Type B pancreatic cell (in vitro differentiated cells): ENCODE results near the gene NCBP3. TPM values are rescaled to one million over a fixed set of nuclear protein-coding genes. Genes with fewer than 3 reads are reported as not detected.

Experiments
- DNase-seq: peaks from one replicate; pipeline ENCODE4 v3.0.0; 2021; ENCODE audit warnings: mixed read lengths; ENCODE audit not compliant: unreplicated experiment; ENCODE audit errors: extremely low spot score
- H3K27ac Mint-ChIP-seq: 2 replicates; pipeline ENCODE4 v1.8.0; 2021; ENCODE audit warnings: mild to moderate bottlenecking, mixed read lengths
- H3K27me3 Mint-ChIP-seq: 2 replicates; pipeline ENCODE4 v1.8.0; 2021; ENCODE audit warnings: mixed read lengths
- H3K36me3 Mint-ChIP-seq: 2 replicates; pipeline ENCODE4 v1.8.0; 2021; ENCODE audit warnings: mixed read lengths
- H3K4me1 Mint-ChIP-seq: one replicate; pipeline ENCODE4 v1.8.0; 2021; ENCODE audit warnings: mixed read lengths; ENCODE audit not compliant: unreplicated experiment
- H3K4me3 Mint-ChIP-seq: 2 replicates; pipeline ENCODE4 v1.8.0; 2021; ENCODE audit warnings: mild to moderate bottlenecking, mixed read lengths
- H3K9me3 Mint-ChIP-seq: 2 replicates; pipeline ENCODE4 v1.8.0; 2021; ENCODE audit warnings: mixed read lengths
- CTCF ChIP-seq: fragments of 200-600 bp; sonication (generic); conservative IDR thresholded peaks from 2 replicates; pipeline ENCODE4 v1.5.0; 2021; ENCODE audit warnings: antibody characterized with exemption, mild to moderate bottlenecking
- total RNA-seq: library from RNA; stranded (reverse); gene quantifications from 2 replicates; pipeline ENCODE4 v1.2.1, GENCODE V29; 2021; ENCODE audit warnings: low replicate concordance

Gene NCBP3
- total RNA-seq, 1 donor from 2014 or later = 58.2 TPM

- peaks cover 11% of the 10 kb centered on the region for H3K4me1 Mint-ChIP-seq
- no peaks in the 10 kb centered on the region for H3K36me3 Mint-ChIP-seq
- no peak overlapping the region for H3K4me3 Mint-ChIP-seq
- H3K27me3 Mint-ChIP-seq = no peaks in the 10 kb centered on the region
- DNase-seq = no peak
- no peaks in the 10 kb centered on the region for H3K9me3 Mint-ChIP-seq
- H3K27ac Mint-ChIP-seq = peak overlapping the region; percentile 24
- TF ChIP-seq CTCF = no peak
These were observed 33.8 kb upstream of the NCBP3 start for GRCh38 chr17:3879591-3880417.

- peak overlapping the region; percentile 50 for H3K4me3 Mint-ChIP-seq
- no peaks in the 10 kb centered on the region for H3K27me3 Mint-ChIP-seq
- no peaks in the 10 kb centered on the region for H3K36me3 Mint-ChIP-seq
- DNase-seq = no peak
- no peak for TF ChIP-seq CTCF
- H3K4me1 Mint-ChIP-seq = peaks cover 11% of the 10 kb centered on the region
- peak overlapping the region; percentile 24 for H3K27ac Mint-ChIP-seq
- no peaks in the 10 kb centered on the region for H3K9me3 Mint-ChIP-seq
These were observed 33.1 kb upstream of the NCBP3 start for GRCh38 chr17:3879186-3879585.

GRCh38 chr17:3877220-3877619, 31.2 kb upstream of the NCBP3 start:
- no peak overlapping the region for H3K27ac Mint-ChIP-seq
- no peak for TF ChIP-seq CTCF
- H3K9me3 Mint-ChIP-seq = no peaks in the 10 kb centered on the region
- H3K4me1 Mint-ChIP-seq = peaks cover 11% of the 10 kb centered on the region
- no peak overlapping the region for H3K4me3 Mint-ChIP-seq
- no peak for DNase-seq
- H3K36me3 Mint-ChIP-seq = no peaks in the 10 kb centered on the region
- H3K27me3 Mint-ChIP-seq = no peaks in the 10 kb centered on the region

- DNase-seq = no peak
- H3K27me3 Mint-ChIP-seq = no peaks in the 10 kb centered on the region
- no peak for TF ChIP-seq CTCF
- H3K36me3 Mint-ChIP-seq = no peaks in the 10 kb centered on the region
- H3K4me3 Mint-ChIP-seq = no peak overlapping the region
- peaks cover 11% of the 10 kb centered on the region for H3K4me1 Mint-ChIP-seq
- no peaks in the 10 kb centered on the region for H3K9me3 Mint-ChIP-seq
- H3K27ac Mint-ChIP-seq = no peak overlapping the region
These were observed 29.3 kb upstream of the NCBP3 start for GRCh38 chr17:3875317-3875716.

GRCh38 chr17:3873862-3874261, 27.8 kb upstream of the NCBP3 start:
- no peak for DNase-seq
- Mint-ChIP-seq H3K4me3 (no peak overlapping the region), H3K27ac (no peak overlapping the region), H3K36me3 (no peaks in the 10 kb centered on the region), H3K9me3 (no peaks in the 10 kb centered on the region), H3K4me1 (no peaks in the 10 kb centered on the region), H3K27me3 (no peaks in the 10 kb centered on the region)
- no peak for TF ChIP-seq CTCF
